ENCODE data around the gene PRPSAP2. TPM values are rescaled to one million over a fixed set of nuclear protein-coding genes. Genes with fewer than 3 reads are reported as not detected.

The PRPSAP2 gene
- total RNA-seq, 1 experiment from 2014 or later, result 33.6 TPM

GRCh38 chr17:18966831-18967624 lies 109.1 kb downstream of the PRPSAP2 start:
- no peaks in the 10 kb centered on the region for H3K9me3 Mint-ChIP-seq (ENCODE audit: unreplicated experiment)
- BruUV-seq (replicated peaks), result no TSS peak
- DNase-seq (ENCODE audit: unreplicated experiment), result no peak
- H3K4me1 Mint-ChIP-seq (ENCODE audit: insufficient read depth, unreplicated experiment), result peaks cover 13% of the 10 kb centered on the region
- H3K27ac Mint-ChIP-seq (ENCODE audit: low read depth, unreplicated experiment), result no peak overlapping the region
- H3K27me3 Mint-ChIP-seq (ENCODE audit: insufficient read depth, unreplicated experiment), result no peaks in the 10 kb centered on the region
- H3K4me3 Mint-ChIP-seq (ENCODE audit: unreplicated experiment), result no peak overlapping the region
- peaks cover 25% of the 10 kb centered on the region for H3K36me3 Mint-ChIP-seq (ENCODE audit: insufficient read depth, unreplicated experiment)
- ChIA-PET CTCF (no interaction called here), POLR2A (no interaction called here)
- intact Hi-C loops (cut with micrococcal nuclease), result no loop called here
- TF ChIP-seq CTCF (IDR thresholded peaks at IDR 0.05; ENCODE audit: unreplicated experiment), result no peak

GRCh38 chr17:18967916-18968315 lies 110.0 kb downstream of the PRPSAP2 start:
- Mint-ChIP-seq H3K4me1 (ENCODE audit: insufficient read depth, unreplicated experiment) (peaks cover 13% of the 10 kb centered on the region), H3K4me3 (ENCODE audit: unreplicated experiment) (no peak overlapping the region), H3K36me3 (ENCODE audit: insufficient read depth, unreplicated experiment) (peaks cover 32% of the 10 kb centered on the region), H3K9me3 (ENCODE audit: unreplicated experiment) (no peaks in the 10 kb centered on the region), H3K27me3 (ENCODE audit: insufficient read depth, unreplicated experiment) (no peaks in the 10 kb centered on the region), H3K27ac (ENCODE audit: low read depth, unreplicated experiment) (no peak overlapping the region)
- ChIA-PET CTCF (interaction anchor here (0.5 to 1.2 kb wide), 2 partner anchors 51 to 984 kb away, joined by 3 read pairs; no protein-coding TSS in a partner anchor), POLR2A (interaction anchor here (0.8 kb wide), 1 partner anchor 13 kb away, joined by 3 read pairs; no protein-coding TSS in a partner anchor)
- intact Hi-C loops (cut with micrococcal nuclease), result loop anchor here (2.0 kb wide), 1 partner anchor 37 kb away; the partner anchor contains the start of gene FAM83G
- DNase-seq (ENCODE audit: unreplicated experiment), result peak; percentile 73
- BruUV-seq (replicated peaks), result no TSS peak
- no peak for TF ChIP-seq CTCF (IDR thresholded peaks at IDR 0.05; ENCODE audit: unreplicated experiment)

- ChIA-PET POLR2A (interaction anchor here (0.8 kb wide), 1 partner anchor 12 kb away, joined by 3 read pairs; no protein-coding TSS in a partner anchor), CTCF (interaction anchor here (1.2 kb wide), 1 partner anchor 51 kb away, joined by 3 read pairs; no protein-coding TSS in a partner anchor)
- no peak for TF ChIP-seq CTCF (IDR thresholded peaks at IDR 0.05; ENCODE audit: unreplicated experiment)
- H3K27ac Mint-ChIP-seq (ENCODE audit: low read depth, unreplicated experiment), result no peak overlapping the region
- intact Hi-C loops (cut with micrococcal nuclease), result loop anchor here (2.0 kb wide), 1 partner anchor 36 kb away; the partner anchor contains the start of gene FAM83G
- BruUV-seq (replicated peaks), result no TSS peak
- H3K4me3 Mint-ChIP-seq (ENCODE audit: unreplicated experiment), result no peak overlapping the region
- no peaks in the 10 kb centered on the region for H3K27me3 Mint-ChIP-seq (ENCODE audit: insufficient read depth, unreplicated experiment)
- H3K9me3 Mint-ChIP-seq (ENCODE audit: unreplicated experiment), result no peaks in the 10 kb centered on the region
- no peak for DNase-seq (ENCODE audit: unreplicated experiment)
- H3K4me1 Mint-ChIP-seq (ENCODE audit: insufficient read depth, unreplicated experiment), result peaks cover 13% of the 10 kb centered on the region
- peaks cover 32% of the 10 kb centered on the region for H3K36me3 Mint-ChIP-seq (ENCODE audit: insufficient read depth, unreplicated experiment)
Measured at GRCh38 chr17:18968345-18968744, 110.4 kb downstream of the PRPSAP2 start.
